SKM-1 (cell line): ENCODE results near the gene KIRREL1.
"Not testable (repeated sequence)": the region's sequence is repeated elsewhere in the genome, so short reads cannot be mapped to it uniquely, and the experiment has no call there.

Experiments used
- DNase-seq: peaks from one replicate; lab custom pipeline; 2025; ENCODE audit not compliant: unreplicated experiment; lab: John Stamatoyannopoulos, UW

The KIRREL1 gene

DNA sequence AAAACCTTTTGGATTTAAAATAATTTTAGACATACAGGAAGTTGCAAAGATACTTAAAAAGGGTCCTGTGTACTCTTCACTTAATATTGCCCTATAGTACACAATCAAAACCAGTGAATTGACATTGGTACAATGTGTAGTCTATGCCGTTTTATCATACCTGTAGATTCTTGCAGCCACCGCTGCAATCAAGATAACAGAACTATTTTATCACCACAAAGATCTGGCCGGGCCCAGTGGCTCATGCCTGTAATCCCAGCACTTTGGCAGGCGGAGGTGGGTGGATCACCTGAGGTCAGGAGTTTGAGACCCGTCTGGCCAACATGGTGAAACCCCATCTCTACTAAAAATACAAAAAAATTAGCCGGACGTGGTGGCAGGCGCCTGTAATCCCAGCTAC lies 135.1 kb downstream of the KIRREL1 start:
- DNase-seq = not testable (repeated sequence)

DNA sequence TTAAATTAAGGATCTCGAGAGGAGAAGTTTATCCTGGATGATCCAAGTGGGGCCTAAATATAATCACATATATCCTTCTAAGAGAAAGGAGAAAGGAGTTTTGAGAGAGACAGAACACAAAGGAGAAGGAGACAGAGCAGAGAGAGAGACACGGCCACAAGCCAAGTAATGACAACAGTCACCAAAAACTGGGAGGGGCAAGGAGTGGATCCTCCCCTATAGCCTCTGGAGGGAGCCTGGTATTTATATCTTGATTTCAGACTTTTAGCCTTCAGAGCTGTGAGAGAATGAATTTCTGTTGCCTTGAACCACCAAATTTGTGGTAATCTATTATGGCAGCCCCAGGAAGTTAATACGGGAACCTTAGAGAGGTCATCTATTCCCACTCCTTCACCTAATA lies 137.8 kb downstream of the KIRREL1 start:
- DNase-seq = no peak

DNA sequence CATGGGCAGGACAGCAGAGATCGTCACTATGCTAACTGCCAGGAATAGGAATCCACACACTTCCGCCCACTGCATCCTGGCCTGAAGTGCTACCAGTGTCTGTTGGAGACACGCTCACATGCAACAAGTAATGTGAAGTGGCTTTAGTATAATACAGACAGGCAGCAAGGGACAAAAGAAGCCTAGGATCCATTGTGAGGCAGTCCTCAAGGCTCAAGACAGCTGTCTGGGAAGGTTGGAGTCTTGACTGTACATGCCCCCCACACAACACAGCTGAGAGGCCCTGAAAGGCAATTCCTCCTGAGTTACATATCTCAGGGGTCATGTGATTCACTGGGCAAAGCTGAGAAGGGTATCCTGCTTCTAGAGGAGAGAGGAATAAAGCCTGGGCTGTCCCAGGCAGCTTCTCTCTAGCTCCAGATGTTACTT lies 147.3 kb downstream of the KIRREL1 start:
- no peak for DNase-seq

DNA sequence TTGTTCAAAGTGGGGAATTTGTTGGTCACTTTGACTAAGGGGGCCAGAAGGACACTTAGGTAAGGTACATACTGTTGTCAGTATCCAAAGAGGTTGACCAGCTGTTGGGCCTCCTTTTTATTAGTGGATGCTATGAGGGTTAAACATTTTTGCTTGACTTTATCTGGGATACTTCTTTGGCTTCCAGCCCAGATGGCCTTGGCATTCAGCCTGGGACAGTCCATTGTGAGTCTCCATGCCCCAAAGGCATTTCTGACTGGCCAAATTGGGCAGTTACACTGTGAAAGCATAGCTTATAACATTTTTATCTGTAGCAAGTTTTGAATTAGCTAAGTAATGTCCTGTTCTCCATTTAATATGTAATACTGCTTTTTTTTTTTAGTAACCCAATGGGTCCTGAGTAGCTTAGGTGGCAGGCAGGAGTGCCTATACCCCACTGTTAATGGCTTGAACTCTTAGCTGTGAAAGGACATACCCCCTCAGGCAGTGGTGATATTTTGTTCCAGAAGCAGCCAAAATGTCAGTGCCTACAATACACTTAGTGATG lies 151.8 kb downstream of the KIRREL1 start:
- no peak for DNase-seq

DNA sequence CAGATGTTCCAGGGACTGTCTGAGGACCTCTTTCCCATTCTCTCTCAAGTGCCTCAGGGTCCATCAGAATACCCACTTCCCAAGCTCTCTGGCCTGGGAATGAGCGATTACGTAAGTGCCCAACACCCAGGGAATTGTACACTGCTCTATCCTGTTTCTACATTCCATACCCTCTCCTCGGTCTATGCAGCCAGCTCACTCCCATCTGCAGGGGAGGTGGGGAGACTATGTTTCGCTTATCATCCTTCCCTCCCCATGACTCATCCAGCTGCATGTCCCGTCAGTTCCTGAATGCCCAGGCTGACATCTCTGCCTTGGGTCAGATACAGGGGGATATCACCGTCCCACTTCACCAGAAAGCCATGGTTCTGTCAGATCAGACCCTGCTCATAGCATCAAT lies 152.7 kb downstream of the KIRREL1 start:
- no peak for DNase-seq

DNA sequence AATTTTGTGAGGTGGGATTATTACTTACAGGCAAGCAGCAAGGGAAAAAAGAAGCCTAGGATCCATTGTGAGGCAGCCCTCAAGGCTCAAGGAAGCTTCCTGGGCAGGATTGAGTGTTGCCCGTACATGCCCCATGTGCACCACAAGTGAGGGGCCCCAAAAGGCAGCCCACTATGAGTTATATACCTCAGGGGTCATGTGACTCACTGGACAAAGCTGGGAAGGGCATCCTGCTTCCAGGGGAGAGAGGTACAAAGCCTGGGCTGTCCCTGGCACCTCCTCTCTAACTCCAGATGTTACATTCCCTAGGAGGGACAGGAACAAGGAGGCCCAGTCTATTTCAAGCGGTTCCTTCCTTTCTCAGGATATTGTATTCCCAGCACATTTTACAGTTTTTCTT lies 153.3 kb downstream of the KIRREL1 start:
- no peak for DNase-seq

DNA sequence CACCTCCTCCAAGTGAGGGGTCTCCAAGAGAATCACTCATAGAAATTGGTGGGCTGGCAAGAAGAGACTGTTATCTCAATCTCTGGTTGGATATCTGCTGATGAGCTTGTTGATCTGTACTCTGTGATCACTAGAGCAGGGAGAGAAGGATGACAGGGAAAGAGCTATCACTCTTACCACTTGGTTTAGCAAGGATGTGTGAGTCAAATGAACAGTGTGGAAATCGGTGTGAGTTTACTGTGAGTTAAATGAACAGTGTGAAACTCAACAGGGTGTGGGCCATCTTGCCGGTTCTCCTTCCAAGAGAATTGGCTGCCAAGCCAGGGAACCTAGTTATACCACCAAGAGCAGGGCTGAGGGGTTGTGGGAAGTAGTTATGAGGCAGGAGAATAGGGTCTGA lies 154.0 kb downstream of the KIRREL1 start:
- no peak for DNase-seq

DNA sequence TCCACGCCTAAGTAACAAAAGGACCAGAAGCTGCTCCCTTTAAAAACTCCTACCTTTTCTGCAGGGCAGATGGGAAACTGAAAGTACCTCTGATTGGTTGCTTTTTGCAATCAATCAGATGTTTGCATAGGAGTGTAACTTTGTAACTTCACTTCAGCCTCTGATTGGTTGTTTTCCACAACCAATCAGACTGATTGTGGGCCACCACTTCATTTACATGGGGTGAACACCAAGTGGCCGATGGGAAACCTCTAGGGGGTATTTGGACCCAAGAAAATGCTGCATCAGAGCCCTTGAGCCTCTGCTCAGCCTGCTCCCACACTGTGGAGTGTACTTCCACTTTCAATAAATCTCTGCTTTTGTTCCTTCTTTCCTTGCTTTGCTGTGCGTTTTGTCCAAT lies 154.4 kb downstream of the KIRREL1 start:
- DNase-seq = no peak

DNA sequence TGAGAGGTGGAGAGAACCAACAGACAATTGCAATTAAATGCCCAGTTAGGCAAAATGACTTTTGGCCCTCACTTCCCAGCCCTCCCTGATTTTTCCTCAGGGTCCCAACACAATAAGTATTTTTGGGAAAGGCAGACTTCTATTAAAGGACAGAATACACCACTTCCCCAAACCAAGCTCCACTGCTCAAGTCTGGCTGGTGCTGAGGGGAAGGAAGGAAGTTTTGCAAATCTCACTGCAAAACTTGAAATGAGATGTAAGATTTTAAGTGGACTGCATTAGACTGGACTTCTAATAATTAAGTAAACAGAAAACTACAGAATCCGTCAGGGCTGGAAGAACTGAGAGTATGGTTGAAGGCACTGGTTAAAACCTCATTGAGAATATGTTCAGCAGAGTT lies 155.0 kb downstream of the KIRREL1 start:
- DNase-seq = peak; percentile 53

DNA sequence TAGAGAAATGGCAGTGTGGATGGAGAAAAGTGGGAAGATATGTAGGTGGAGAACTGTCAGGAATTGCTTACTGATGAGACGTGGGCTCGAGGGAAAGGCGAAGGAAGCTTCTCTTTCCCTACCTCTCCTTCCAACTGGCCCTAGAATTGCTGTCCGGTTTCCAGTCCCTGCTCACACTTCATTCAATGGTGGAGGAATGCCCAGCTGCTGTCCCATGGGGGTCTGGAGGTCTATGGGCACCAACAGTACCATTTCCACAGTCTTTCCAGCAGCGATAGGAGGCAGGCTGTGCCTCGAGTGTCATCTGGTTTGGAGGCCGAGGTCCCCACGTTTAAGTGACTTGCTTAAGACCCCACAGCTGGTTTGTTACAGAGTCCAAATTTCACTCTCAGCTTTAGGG lies 155.7 kb downstream of the KIRREL1 start:
- DNase-seq = no peak
